Loucy (cell line): ENCODE measurements around the gene SAP30L.

Experiments
- H2AFZ ChIP-seq: fragments of 200-600 bp; sonication (generic); 2 replicates; pipeline ENCODE4 v1.6.0; 2016; ENCODE audit warnings: antibody characterized with exemption, mild to moderate bottlenecking, low read length, moderate library complexity
- H3F3A ChIP-seq: fragments of 200-600 bp; 2 replicates; pipeline ENCODE4 v1.6.0; 2016; ENCODE audit warnings: antibody characterized with exemption, low read depth, mild to moderate bottlenecking
- H3K27me3 ChIP-seq: fragments of 200-600 bp; sonication (generic); 2 replicates; pipeline ENCODE4 v1.6.1; 2014; ENCODE audit warnings: low read length, mild to moderate bottlenecking; ENCODE audit not compliant: insufficient read depth, poor library complexity, severe bottlenecking
- H3K36me3 ChIP-seq: fragments of 200-600 bp; sonication (generic); 2 replicates; pipeline ENCODE4 v1.6.1; 2016; ENCODE audit warnings: low read length; ENCODE audit not compliant: insufficient read depth
- H3K4me1 ChIP-seq: fragments of 200-600 bp; sonication (generic); 2 replicates; pipeline ENCODE4 v1.5.1; 2014; ENCODE audit warnings: low read length, mild to moderate bottlenecking; ENCODE audit not compliant: insufficient read depth, poor library complexity, severe bottlenecking
- H3K4me2 ChIP-seq: fragments of 200-600 bp; sonication (generic); 2 replicates; pipeline ENCODE4 v1.6.0; 2014; ENCODE audit warnings: antibody characterized with exemption, low read length, low read depth, mild to moderate bottlenecking; ENCODE audit not compliant: poor library complexity, severe bottlenecking
- H3K4me3 ChIP-seq: fragments of 200-600 bp; sonication (generic); 2 replicates; pipeline ENCODE4 v1.5.1; 2014; ENCODE audit warnings: low read length, mild to moderate bottlenecking, mixed read lengths; ENCODE audit not compliant: poor library complexity, severe bottlenecking
- H3K79me2 ChIP-seq: fragments of 200-600 bp; sonication (generic); 2 replicates; pipeline ENCODE4 v1.6.1; 2014; ENCODE audit warnings: low read length; ENCODE audit not compliant: insufficient read depth
- H3K9ac ChIP-seq: fragments of 200-600 bp; sonication (generic); 2 replicates; pipeline ENCODE4 v1.6.0; 2014; ENCODE audit warnings: mild to moderate bottlenecking, low read depth, low read length, moderate library complexity; ENCODE audit not compliant: poor library complexity, severe bottlenecking
- H3K9me2 ChIP-seq: fragments of 200-600 bp; sonication (generic); replicated peaks from 2 replicates; pipeline ENCODE4 v1.6.1; 2016; ENCODE audit warnings: low read depth, low read length, mixed read lengths
- H3K9me3 ChIP-seq: fragments of 200-600 bp; sonication (generic); 2 replicates; pipeline ENCODE4 v1.6.1; 2014; ENCODE audit warnings: mild to moderate bottlenecking, antibody characterized with exemption, low read length, low read depth; ENCODE audit not compliant: insufficient read depth
- H4K20me1 ChIP-seq: fragments of 200-600 bp; sonication (generic); 2 replicates; pipeline ENCODE4 v1.6.0; 2014; ENCODE audit warnings: antibody characterized with exemption, low read length, mild to moderate bottlenecking; ENCODE audit not compliant: insufficient read depth, poor library complexity, severe bottlenecking
- EZH2phosphoT487 ChIP-seq: fragments of 200-600 bp; IDR thresholded peaks from 2 replicates; pipeline ENCODE4 v1.6.1; 2018; ENCODE audit warnings: antibody characterized with exemption, mild to moderate bottlenecking, moderate library complexity, borderline replicate concordance
- TF ChIP-seq, protein P1 (sequence below): fragments of 200-600 bp; sonication (generic); conservative IDR thresholded peaks from 2 replicates; pipeline ENCODE4 v1.5.1; 2014; ENCODE audit warnings: mild to moderate bottlenecking, antibody characterized with exemption, low read length

The SAP30L gene

DNA sequence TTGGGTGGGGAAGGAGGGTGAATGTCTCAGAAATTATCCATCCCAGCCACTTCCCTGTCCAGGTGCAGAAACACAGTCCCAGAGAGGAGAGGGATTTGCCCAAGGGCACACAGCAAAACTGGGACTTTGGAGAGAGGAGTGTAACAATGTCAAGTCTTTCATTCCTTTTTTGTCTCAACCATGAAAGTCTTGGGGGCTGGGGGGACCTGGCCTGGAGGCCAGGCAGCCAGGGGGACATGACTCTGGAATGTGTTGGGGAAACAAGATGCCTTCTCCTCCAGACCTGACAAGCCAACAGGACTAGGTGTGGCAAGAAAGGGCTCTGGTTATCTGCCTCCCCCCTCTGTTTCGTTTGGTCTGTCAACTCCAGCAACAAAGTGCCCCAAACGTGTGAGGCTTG is 46.1 kb downstream of the SAP30L start:
- H3K9ac ChIP-seq: no peak overlapping the region
- no peaks in the 10 kb centered on the region for H4K20me1 ChIP-seq
- H3K4me3 ChIP-seq: no peak overlapping the region
- H3K36me3 ChIP-seq: no peaks in the 10 kb centered on the region
- H3K27me3 ChIP-seq: no peaks in the 10 kb centered on the region
- H2AFZ ChIP-seq: no peak overlapping the region
- H3K9me3 ChIP-seq: no peaks in the 10 kb centered on the region
- H3F3A ChIP-seq: no peaks in the 10 kb centered on the region
- no peaks in the 10 kb centered on the region for H3K4me1 ChIP-seq
- no peak overlapping the region for H3K4me2 ChIP-seq
- no peak for TF ChIP-seq EZH2phosphoT487
- TF ChIP-seq, protein P1, sequence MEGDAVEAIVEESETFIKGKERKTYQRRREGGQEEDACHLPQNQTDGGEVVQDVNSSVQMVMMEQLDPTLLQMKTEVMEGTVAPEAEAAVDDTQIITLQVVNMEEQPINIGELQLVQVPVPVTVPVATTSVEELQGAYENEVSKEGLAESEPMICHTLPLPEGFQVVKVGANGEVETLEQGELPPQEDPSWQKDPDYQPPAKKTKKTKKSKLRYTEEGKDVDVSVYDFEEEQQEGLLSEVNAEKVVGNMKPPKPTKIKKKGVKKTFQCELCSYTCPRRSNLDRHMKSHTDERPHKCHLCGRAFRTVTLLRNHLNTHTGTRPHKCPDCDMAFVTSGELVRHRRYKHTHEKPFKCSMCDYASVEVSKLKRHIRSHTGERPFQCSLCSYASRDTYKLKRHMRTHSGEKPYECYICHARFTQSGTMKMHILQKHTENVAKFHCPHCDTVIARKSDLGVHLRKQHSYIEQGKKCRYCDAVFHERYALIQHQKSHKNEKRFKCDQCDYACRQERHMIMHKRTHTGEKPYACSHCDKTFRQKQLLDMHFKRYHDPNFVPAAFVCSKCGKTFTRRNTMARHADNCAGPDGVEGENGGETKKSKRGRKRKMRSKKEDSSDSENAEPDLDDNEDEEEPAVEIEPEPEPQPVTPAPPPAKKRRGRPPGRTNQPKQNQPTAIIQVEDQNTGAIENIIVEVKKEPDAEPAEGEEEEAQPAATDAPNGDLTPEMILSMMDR: no peak
- no peaks in the 10 kb centered on the region for H3K79me2 ChIP-seq
- H3K9me2 ChIP-seq: no peaks in the 10 kb centered on the region

DNA sequence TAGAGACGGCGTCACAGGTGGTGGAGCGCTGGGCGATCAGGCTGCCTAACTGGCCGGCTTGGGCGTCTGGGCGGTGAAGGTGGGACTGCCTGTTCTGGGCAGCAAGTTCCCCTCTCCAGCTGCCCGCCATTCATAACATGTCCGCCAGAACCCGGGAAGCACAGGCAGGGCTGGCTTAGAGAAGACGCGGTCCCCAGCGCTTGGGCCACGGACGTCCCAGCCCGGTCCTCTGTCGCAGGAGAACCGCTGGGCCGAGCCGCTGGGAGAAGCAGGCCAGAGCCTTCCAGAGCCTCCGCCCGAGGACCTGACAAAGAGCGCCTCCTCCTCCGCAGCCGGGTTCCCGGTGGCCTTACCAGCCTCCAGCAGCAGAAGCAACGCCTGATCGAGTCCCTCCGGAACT is 47.5 kb downstream of the SAP30L start:
- no peak for TF ChIP-seq EZH2phosphoT487
- TF ChIP-seq, protein P1: no peak
- no peaks in the 10 kb centered on the region for H3K79me2 ChIP-seq
- no peaks in the 10 kb centered on the region for H3K9me2 ChIP-seq
- H3F3A ChIP-seq: no peaks in the 10 kb centered on the region
- H3K36me3 ChIP-seq: no peaks in the 10 kb centered on the region
- H3K9ac ChIP-seq: no peak overlapping the region
- H3K4me1 ChIP-seq: no peaks in the 10 kb centered on the region
- no peak overlapping the region for H3K4me3 ChIP-seq
- H3K9me3 ChIP-seq: no peaks in the 10 kb centered on the region
- no peak overlapping the region for H3K4me2 ChIP-seq
- H4K20me1 ChIP-seq: no peaks in the 10 kb centered on the region
- no peak overlapping the region for H2AFZ ChIP-seq
- no peaks in the 10 kb centered on the region for H3K27me3 ChIP-seq

DNA sequence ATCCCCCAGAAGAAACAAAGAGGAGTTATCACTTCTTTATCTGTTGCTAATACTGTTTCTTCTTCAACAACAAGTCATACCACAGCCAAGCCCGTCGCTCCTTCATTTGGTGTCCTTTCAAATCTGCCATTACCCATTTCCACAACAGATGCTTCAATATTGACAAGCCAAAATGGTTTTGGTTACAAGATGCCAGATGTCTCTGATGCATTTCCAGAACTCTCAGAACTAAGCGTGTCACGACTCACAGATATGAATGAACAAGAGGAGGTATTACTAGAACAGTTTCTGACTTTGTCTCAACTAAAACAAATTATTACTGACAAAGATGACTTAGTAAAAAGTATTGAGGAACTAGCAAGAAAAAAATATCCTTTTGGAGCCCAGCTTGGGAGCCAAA is 48.2 kb downstream of the SAP30L start:
- no peaks in the 10 kb centered on the region for H3K4me1 ChIP-seq
- H3K9ac ChIP-seq: no peak overlapping the region
- no peaks in the 10 kb centered on the region for H3K9me3 ChIP-seq
- no peak overlapping the region for H3K4me3 ChIP-seq
- H4K20me1 ChIP-seq: no peaks in the 10 kb centered on the region
- H3K79me2 ChIP-seq: no peaks in the 10 kb centered on the region
- TF ChIP-seq, protein P1: no peak
- no peak for TF ChIP-seq EZH2phosphoT487
- H3F3A ChIP-seq: no peaks in the 10 kb centered on the region
- no peaks in the 10 kb centered on the region for H3K36me3 ChIP-seq
- no peak overlapping the region for H3K4me2 ChIP-seq
- H3K27me3 ChIP-seq: no peaks in the 10 kb centered on the region
- H2AFZ ChIP-seq: no peak overlapping the region
- H3K9me2 ChIP-seq: no peaks in the 10 kb centered on the region
